ENCODE measurements around the gene ZNF146. TPM values are rescaled to one million over a fixed set of nuclear protein-coding genes. Genes with fewer than 3 reads are reported as not detected.
"Not testable (repeated sequence)": the region's sequence is repeated elsewhere in the genome, so short reads cannot be mapped to it uniquely, and the experiment has no call there.

The ZNF146 gene
- total RNA-seq, 4 donors from 2014 or later = 40.3 to 72.9 (median 59.6) TPM

DNA sequence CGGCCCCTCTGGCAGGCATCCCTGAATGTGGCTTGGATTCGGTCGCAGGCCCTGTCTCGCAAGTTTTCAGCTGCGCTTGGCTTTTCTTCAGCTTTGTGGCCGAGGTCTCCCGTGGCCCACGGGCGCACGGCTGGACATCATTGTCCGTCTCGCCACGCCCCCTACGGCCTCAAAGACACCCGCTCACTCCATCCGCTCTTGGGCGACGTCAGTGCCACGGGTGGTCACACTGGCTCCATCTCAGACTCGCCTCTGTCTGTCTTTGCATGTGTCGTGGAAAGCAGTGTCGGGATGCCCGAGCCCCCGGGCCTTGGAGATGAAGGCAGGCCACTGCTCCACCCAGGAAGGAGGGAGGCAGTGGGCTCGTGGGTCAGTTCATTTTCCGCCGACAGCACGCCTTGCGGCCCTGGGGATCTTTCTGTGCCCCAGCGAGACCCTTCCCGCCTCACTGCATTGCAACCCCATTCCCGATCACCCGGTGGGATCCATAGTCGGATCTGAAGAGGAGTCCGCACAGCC lies 51.0 kb downstream of the ZNF146 start:
- Histone ChIP-seq H3K27me3 (no peaks in the 10 kb centered on the region), H3K4me1 (no peaks in the 10 kb centered on the region), H3K9me3 (peaks cover 0 to 37% (median 11%) of the 10 kb centered on the region in 3 donors), H3K27ac (no peak overlapping the region), H3K36me3 (no peaks in the 10 kb centered on the region), H3K4me3 (peak overlapping the region in 1 of 4 donors; percentile 13)
- WGBS, 2 donors = 89 to 93% methylated on average over 6 to 21 of the region's 35 CpGs
- intact Hi-C loops (cut with DNase I) = no loop called here
- DNase-seq = no peak
- no peak for TF ChIP-seq POLR2A (IDR thresholded peaks at IDR 0.05)
- TF ChIP-seq, protein P1, sequence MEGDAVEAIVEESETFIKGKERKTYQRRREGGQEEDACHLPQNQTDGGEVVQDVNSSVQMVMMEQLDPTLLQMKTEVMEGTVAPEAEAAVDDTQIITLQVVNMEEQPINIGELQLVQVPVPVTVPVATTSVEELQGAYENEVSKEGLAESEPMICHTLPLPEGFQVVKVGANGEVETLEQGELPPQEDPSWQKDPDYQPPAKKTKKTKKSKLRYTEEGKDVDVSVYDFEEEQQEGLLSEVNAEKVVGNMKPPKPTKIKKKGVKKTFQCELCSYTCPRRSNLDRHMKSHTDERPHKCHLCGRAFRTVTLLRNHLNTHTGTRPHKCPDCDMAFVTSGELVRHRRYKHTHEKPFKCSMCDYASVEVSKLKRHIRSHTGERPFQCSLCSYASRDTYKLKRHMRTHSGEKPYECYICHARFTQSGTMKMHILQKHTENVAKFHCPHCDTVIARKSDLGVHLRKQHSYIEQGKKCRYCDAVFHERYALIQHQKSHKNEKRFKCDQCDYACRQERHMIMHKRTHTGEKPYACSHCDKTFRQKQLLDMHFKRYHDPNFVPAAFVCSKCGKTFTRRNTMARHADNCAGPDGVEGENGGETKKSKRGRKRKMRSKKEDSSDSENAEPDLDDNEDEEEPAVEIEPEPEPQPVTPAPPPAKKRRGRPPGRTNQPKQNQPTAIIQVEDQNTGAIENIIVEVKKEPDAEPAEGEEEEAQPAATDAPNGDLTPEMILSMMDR (IDR thresholded peaks at IDR 0.05) = no peak

DNA sequence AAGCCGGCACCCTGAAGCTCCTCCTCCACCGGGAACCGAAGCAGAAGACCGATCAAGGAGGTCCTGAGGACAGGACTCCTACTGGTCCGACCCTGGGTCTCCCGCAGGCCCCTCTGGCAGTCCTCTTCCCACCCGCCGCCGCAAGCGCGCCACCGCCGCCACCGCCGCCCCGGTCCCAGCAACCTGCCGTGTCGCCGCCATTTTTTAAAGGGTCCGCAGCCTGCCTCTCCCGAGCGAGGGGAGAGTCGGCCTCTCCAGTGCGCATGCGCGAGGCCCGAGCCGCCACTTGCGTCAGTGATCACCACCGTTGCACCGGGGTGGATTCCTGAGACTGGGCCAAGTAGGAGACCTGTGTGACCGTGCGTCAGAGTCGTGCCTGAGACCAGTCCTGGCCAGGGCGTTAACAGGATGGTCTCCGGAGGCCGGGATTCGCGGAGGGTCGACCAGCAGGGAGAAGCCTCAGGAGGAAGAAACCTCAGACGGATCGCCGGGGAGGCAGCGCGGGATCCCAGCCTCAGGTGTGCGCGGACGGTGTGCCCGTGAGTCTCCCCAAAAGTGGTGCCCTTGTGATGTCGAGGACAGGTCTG lies 51.6 kb downstream of the ZNF146 start:
- Histone ChIP-seq H3K4me1 (no peaks in the 10 kb centered on the region), H3K27me3 (no peaks in the 10 kb centered on the region), H3K4me3 (peak overlapping the region in 1 of 4 donors; percentile 13), H3K36me3 (no peaks in the 10 kb centered on the region), H3K9me3 (peaks cover 0 to 37% (median 11%) of the 10 kb centered on the region in 3 donors), H3K27ac (no peak overlapping the region)
- no peak for DNase-seq
- no peak for TF ChIP-seq POLR2A (IDR thresholded peaks at IDR 0.05)
- TF ChIP-seq, protein P1 (IDR thresholded peaks at IDR 0.05) = no peak
- intact Hi-C loops (cut with DNase I) = no loop called here
- 75% methylated on average over 24 of the region's 50 CpGs; no CpG with 5 or more reads in 1 of the 2 donors for WGBS, 2 donors

DNA sequence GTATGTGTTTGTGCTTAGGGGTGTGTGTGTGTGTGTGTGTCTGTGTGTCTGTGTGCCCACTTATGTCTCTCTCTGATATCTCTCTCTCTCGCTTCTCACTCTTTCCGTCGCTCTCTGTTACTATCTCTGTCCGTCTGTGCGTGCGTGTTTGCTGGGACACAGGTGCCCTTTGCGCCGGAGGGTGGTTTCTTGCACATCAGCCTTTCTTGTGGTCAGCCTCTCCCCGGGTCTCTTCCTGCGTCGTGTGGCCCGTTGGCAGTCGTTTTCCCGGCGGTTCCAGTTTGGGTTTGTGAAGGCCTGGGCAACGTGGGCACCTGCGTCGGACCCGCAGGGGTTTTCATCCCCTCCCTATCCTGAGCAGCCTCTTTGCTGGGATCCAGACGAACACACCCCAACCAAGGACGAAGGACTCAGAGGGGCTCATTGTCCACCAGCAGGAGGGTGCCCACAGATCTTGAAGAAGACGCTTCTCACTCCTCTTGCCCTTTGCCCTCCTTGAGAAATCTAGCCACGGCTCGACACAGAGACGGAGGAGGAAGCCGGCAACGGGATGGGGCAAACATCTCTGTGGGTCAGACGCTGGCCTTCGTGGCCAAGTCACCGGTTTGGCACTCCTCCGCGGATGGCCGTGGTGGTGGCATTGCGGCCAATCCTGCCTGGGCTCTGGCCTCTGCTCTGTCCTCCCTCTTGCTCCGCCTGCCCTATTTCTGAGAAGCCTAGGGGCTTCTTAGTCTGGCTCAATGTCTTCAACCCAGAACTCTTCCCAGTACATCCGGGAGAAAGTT lies 52.3 kb downstream of the ZNF146 start:
- WGBS, 2 donors = 92 to 96% methylated on average over 20 to 29 of the region's 36 CpGs
- no peaks in the 10 kb centered on the region for H3K36me3 ChIP-seq
- H3K4me1 ChIP-seq = no peaks in the 10 kb centered on the region
- no peaks in the 10 kb centered on the region for H3K27me3 ChIP-seq
- no peak overlapping the region for H3K27ac ChIP-seq
- H3K9me3 ChIP-seq = peaks cover 0 to 37% (median 11%) of the 10 kb centered on the region in 3 donors
- no peak for TF ChIP-seq POLR2A (IDR thresholded peaks at IDR 0.05)
- TF ChIP-seq, protein P1 (IDR thresholded peaks at IDR 0.05) = no peak
- H3K4me3 ChIP-seq = no peak overlapping the region
- no peak for DNase-seq
- intact Hi-C loops (cut with DNase I) = no loop called here

DNA sequence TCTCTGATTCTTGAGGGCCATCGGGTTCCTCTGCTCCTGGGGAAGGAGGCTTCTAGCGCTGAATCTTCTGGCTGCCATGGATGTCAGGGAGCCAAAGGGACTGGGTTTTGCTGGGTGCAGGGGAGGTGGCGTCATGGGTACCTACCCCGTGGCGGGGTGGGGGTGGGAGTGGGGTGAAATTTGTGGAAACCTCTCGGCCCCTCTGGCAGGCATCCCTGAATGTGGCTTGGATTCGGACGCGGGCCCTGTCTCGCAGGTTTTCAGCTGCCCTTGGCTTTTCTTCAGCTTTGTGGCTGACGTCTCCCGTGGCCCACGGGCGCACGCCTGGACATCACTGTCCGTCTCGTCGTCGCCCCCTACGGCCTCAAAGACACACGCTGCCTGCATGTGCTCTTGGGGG lies 53.2 kb downstream of the ZNF146 start:
- intact Hi-C loops (cut with DNase I); H3K4me3 ChIP-seq; DNase-seq; H3K27me3 ChIP-seq; H3K36me3 ChIP-seq; H3K4me1 ChIP-seq; H3K27ac ChIP-seq: not testable (repeated sequence)
- 84 to 98% methylated on average over 6 to 9 of the region's 21 CpGs for WGBS, 2 donors
- H3K9me3 ChIP-seq = peaks cover 0 to 32% (median 11%) of the 10 kb centered on the region in 3 donors

DNA sequence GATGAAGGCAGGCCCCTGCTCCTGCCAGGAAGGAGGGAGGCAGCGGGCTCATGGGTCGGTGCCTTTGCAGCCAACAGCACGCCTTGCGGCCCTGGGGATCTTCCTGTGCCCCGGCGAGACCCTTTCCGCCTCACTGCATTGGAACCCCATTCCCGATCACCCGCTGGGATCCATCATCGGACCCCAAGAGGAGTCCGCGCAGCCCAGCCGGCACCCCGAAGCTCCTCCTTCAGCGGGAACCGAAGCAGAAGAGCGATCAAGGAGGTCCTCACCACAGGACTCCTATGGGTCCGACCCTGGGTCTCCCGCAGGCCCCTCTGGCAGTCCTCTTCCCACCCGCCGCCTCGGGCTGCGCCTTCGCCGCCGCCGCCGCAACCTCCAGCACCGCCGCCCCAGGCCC lies 53.7 kb downstream of the ZNF146 start:
- DNase-seq = not testable (repeated sequence)

DNA sequence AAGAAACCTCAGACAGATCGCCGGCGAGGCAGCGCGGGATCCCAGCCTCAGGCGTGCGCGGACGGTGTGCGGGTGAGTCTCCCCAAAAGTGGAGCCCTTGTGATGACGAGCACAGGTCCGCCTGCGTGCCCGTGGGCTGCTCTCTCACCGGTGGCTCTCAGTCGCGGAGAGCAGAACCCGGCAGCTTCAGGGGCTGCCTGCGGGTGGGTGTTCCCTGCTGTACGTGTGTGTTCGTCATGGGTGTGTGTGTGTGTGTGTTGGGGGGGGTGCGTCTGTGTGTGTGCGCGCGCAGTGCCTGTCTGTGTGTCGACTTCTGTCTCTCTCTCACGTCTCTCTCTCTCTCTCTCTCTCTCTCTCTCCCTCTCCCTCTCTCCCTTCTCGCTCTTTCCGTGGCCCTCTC lies 54.4 kb downstream of the ZNF146 start:
- H3K9me3 ChIP-seq = peaks cover 0 to 32% (median 11%) of the 10 kb centered on the region in 3 donors
- H3K36me3 ChIP-seq; H3K4me3 ChIP-seq; intact Hi-C loops (cut with DNase I); H3K27ac ChIP-seq; H3K27me3 ChIP-seq; H3K4me1 ChIP-seq; DNase-seq: not testable (repeated sequence)
- no CpG with 5 or more reads among the region's 29 CpGs for WGBS, 2 donors

More for the DNA sequence above, 53.7 kb downstream of the ZNF146 start:
- intact Hi-C loops (cut with DNase I); H3K27ac ChIP-seq; H3K4me1 ChIP-seq; H3K36me3 ChIP-seq; H3K27me3 ChIP-seq; H3K4me3 ChIP-seq: not testable (repeated sequence)
- H3K9me3 ChIP-seq = peaks cover 0 to 32% (median 11%) of the 10 kb centered on the region in 3 donors
- 93 to 97% methylated on average over 7 to 18 of the region's 30 CpGs for whole genome bisulfite sequencing, 2 donors

Small RNAs within 50 kb of the gene (small RNA-seq; reads per million reads assigned to genes)
- 0 reads per million in 4 donors for gene RF00019

Other genes with a start within 250 kb of the ZNF146 start
- gene SDHAF1, start 219.9 kb upstream of the ZNF146 start, total RNA-seq = 10 to 100 TPM; 17.6 to 40.1 (median 29.6) TPM
- gene SYNE4, start 206.3 kb upstream of the ZNF146 start, total RNA-seq = under 1 TPM in 3 of 4 donors, not detected in 1; 0.26 to 0.95 (median 0.57) TPM
- 10 to 100 TPM; 14.6 to 28.6 (median 18.8) TPM for gene ALKBH6, start 200.9 kb upstream of the ZNF146 start, total RNA-seq
- gene CLIP3, start 182.2 kb upstream of the ZNF146 start, total RNA-seq = 10 to 100 TPM in 1 of 4 donors, 1 to 10 TPM in 2, under 1 TPM in 1; 0.80 to 15.3 (median 2.7) TPM
- gene THAP8, start 160.8 kb upstream of the ZNF146 start, total RNA-seq = 1 to 10 TPM; 2.8 to 4.8 (median 3.6) TPM
- 1 to 10 TPM; 1.1 to 4.8 (median 3.5) TPM for gene WDR62, start 160.2 kb upstream of the ZNF146 start, total RNA-seq
- gene OVOL3, start 104.0 kb upstream of the ZNF146 start, total RNA-seq = not detected
- gene POLR2I, start 100.2 kb upstream of the ZNF146 start, total RNA-seq = 10 to 100 TPM; 41.7 to 58.0 (median 47.6) TPM
- gene TBCB, start 99.6 kb upstream of the ZNF146 start, total RNA-seq = 100 to 1,000 TPM in 3 of 4 donors, 10 to 100 TPM in 1; 97.9 to 157 (median 117) TPM
- gene CAPNS1, start 75.0 kb upstream of the ZNF146 start, total RNA-seq = 100 to 1,000 TPM; 211 to 284 (median 266) TPM
- gene COX7A1, start 62.7 kb upstream of the ZNF146 start, total RNA-seq = 10 to 100 TPM in 1 of 4 donors, 1 to 10 TPM in 3; 2.0 to 15.8 (median 3.1) TPM
- 1 to 10 TPM; 1.6 to 5.5 (median 2.8) TPM for gene ZNF565, start 441 bp upstream of the ZNF146 start, total RNA-seq
- 1 to 10 TPM in 3 of 4 donors, under 1 TPM in 1; 0.88 to 4.0 (median 2.0) TPM for gene ZFP14, start 164.1 kb downstream of the ZNF146 start, total RNA-seq
- gene ZFP82, start 203.5 kb downstream of the ZNF146 start, total RNA-seq = 1 to 10 TPM in 2 of 4 donors, under 1 TPM in 2; 0.30 to 2.1 (median 0.95) TPM

All from esophagus squamous epithelium (tissue), 5 donors.